ENCODE data around the gene RUFY1.
A peak's percentile ranks its signal among the peaks of the same experiment; 100 is the strongest.
"Not testable (repeated sequence)": the region's sequence is repeated elsewhere in the genome, so short reads cannot be mapped to it uniquely, and the experiment has no call there.

RUFY1 gene

GRCh38 chr5:179642626-179643025 is 92.3 kb downstream of the RUFY1 start:
- H3K27ac ChIP-seq = not testable (repeated sequence)

DNA sequence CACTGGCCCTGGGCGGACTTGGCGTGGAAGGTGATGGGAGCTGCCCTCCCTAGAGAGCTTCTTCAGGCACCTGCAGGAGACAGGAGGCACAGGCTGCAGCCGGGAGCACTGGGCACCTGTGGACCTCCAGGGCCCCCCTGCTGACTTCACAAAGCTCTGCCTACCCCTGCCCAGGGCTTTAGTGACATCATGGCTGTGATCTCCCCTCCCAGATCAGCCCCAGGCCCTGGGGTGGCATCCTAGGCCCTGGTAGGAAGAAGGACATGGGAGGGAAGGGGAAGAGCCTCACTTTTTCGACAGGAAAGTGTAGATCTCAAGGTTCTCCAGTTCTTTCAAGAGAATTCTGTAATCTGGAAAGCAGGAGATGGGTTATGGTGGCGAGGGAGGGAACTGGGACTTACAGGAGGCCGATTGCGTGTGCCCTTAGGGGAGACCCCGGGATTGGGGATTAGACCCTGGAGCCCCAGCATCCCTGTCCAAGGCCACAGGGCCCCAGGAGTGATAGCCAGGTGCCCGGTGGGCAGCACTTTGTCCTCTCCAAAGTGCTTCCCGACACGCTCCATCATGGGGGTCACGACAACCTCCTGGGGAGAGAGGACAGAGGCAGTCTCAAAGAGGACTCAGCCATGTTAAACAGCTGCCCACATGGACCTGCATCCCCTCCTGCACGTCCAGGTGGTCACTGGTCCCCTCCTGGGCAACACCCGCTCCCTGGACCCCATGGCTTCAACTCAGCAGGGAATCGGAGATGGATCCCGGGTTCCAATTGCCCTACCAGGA is 93.0 kb downstream of the RUFY1 start:
- not testable (repeated sequence) for H3K27ac ChIP-seq

DNA sequence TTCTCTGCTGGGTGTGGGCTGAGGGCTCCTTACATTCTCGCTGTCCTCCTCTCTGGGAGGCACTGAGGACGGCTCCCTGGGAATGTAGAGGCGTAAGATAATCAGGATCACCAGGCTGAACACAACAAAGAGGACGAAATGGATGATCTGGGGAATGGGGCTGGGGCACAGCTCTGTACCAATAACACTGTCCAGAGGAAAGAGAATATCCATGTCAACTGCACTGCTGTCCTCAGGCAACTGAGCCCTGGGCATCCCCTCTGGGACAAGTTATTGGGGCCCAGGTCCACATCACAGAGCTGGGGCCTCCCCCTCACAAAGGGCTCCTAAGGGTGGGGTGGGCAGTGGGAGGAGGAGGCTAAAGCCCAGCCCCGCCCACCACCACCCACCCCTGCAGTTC is 94.4 kb downstream of the RUFY1 start:
- not testable (repeated sequence) for H3K27ac ChIP-seq

DNA sequence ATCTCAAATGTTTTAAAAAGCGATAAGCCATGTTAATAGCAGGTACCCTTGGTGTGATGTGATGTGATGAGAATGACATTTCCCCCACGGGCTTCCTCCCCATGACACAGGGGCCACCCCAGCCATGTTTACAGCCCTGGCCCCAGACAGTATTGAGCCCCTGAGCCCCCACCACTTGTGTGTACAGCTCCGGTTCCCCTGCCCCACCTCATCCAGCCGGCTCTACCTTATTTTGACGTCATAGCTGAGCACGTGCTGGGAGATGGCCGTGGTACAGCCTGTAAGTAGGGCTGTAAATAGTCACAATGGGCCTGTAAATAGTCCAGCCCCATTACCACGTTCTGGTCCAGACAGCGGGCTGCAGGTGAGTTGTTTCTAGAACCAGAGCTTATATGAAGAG is 98.1 kb downstream of the RUFY1 start:
- H3K27ac ChIP-seq = no peak overlapping the region
- TF ChIP-seq, protein P1, sequence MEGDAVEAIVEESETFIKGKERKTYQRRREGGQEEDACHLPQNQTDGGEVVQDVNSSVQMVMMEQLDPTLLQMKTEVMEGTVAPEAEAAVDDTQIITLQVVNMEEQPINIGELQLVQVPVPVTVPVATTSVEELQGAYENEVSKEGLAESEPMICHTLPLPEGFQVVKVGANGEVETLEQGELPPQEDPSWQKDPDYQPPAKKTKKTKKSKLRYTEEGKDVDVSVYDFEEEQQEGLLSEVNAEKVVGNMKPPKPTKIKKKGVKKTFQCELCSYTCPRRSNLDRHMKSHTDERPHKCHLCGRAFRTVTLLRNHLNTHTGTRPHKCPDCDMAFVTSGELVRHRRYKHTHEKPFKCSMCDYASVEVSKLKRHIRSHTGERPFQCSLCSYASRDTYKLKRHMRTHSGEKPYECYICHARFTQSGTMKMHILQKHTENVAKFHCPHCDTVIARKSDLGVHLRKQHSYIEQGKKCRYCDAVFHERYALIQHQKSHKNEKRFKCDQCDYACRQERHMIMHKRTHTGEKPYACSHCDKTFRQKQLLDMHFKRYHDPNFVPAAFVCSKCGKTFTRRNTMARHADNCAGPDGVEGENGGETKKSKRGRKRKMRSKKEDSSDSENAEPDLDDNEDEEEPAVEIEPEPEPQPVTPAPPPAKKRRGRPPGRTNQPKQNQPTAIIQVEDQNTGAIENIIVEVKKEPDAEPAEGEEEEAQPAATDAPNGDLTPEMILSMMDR (conservative IDR thresholded peaks at IDR 0.05) = no peak

- H3K27ac ChIP-seq = not testable (repeated sequence)
Observed at GRCh38 chr5:179649166-179649703, 98.9 kb downstream of the RUFY1 start.

- H3K27ac ChIP-seq = not testable (repeated sequence)
Observed at GRCh38 chr5:179650245-179650644, 99.9 kb downstream of the RUFY1 start.

GRCh38 chr5:179653135-179653534 is 102.8 kb downstream of the RUFY1 start:
- not testable (repeated sequence) for H3K27ac ChIP-seq

DNA sequence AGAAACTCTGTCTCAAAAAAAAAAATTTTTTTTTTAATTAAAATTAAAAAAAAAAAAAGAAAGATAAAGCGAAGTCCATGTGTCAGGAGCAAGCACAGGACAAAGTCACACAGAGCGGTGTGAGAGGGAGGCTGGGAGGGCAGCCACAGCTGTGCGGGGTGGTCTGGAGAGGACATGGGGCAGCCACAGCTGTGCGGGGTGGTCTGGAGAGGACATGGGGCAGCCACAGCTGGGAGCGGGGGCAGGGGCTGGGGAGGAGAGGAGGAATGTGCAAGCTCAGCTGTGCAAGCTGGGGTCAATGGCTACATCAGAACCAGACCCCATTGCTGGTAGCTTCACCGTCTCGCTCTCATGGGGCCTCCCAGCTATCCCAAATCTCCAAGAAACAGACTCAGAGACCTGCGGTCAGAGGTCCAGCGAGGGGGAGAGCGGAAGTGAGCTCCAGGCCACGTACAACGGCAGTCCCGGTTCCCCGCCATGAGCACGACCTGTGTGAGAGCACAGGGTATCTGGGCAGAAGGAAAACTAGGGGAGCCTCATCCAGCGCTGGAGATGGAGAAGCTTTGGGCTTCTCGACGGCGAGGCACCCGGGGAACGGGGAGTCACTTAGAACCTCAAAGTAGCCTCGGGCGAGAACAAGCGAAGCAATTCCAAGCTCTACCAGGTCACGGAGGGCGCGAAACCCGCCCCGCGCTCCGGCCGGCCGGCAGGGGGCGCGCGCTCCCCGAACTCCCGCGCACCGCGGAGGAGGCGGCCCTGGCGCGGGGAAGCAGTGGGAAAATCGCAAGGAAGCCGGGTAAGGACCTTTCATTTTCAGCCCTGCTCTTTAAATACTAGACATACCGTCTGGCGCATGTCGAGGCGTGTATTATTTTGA is 107.2 kb downstream of the RUFY1 start:
- not testable (repeated sequence) for H3K27ac ChIP-seq

GRCh38 chr5:179658179-179658856 is 108.0 kb downstream of the RUFY1 start:
- H3K27ac ChIP-seq = peak overlapping the region; percentile 81
